Measurements from ENCODE around the gene JAML.

Gene JAML

GRCh38 chr11:118170882-118171268 lies 53.9 kb downstream of the JAML start:
- no peak for TF ChIP-seq CTCF (IDR thresholded peaks at IDR 0.05; ENCODE audit: low read depth, low read length)
- H3K4me3 ChIP-seq (ENCODE audit: low read depth, low read length): no peak overlapping the region

GRCh38 chr11:118170231-118170630 lies 54.6 kb downstream of the JAML start:
- H3K4me3 ChIP-seq (ENCODE audit: low read depth, low read length): no peak overlapping the region
- TF ChIP-seq CTCF (IDR thresholded peaks at IDR 0.05; ENCODE audit: low read depth, low read length): no peak

GRCh38 chr11:118169300-118170140 lies 55.3 kb downstream of the JAML start:
- TF ChIP-seq CTCF (IDR thresholded peaks at IDR 0.05; ENCODE audit: low read depth, low read length): no peak

GRCh38 chr11:118168751-118169150 lies 56.1 kb downstream of the JAML start:
- no peak for TF ChIP-seq CTCF (IDR thresholded peaks at IDR 0.05; ENCODE audit: low read depth, low read length)
- H3K4me3 ChIP-seq (ENCODE audit: low read depth, low read length): no peak overlapping the region

More at GRCh38 chr11:118169300-118170140, 55.3 kb downstream of the JAML start:
- H3K4me3 ChIP-seq (ENCODE audit: low read depth, low read length): no peak overlapping the region

GRCh38 chr11:118168316-118168715 lies 56.5 kb downstream of the JAML start:
- TF ChIP-seq CTCF (IDR thresholded peaks at IDR 0.05; ENCODE audit: low read depth, low read length): no peak

GRCh38 chr11:118167906-118168305 lies 56.9 kb downstream of the JAML start:
- no peak for TF ChIP-seq CTCF (IDR thresholded peaks at IDR 0.05; ENCODE audit: low read depth, low read length)

More at GRCh38 chr11:118168316-118168715, 56.5 kb downstream of the JAML start:
- no peak overlapping the region for H3K4me3 ChIP-seq (ENCODE audit: low read depth, low read length)

GRCh38 chr11:118167253-118167652 lies 57.6 kb downstream of the JAML start:
- no peak for TF ChIP-seq CTCF (IDR thresholded peaks at IDR 0.05; ENCODE audit: low read depth, low read length)
- no peak overlapping the region for H3K4me3 ChIP-seq (ENCODE audit: low read depth, low read length)

More at GRCh38 chr11:118167906-118168305, 56.9 kb downstream of the JAML start:
- no peak overlapping the region for H3K4me3 ChIP-seq (ENCODE audit: low read depth, low read length)
